HG02571 (cell line): Measurements from ENCODE around the gene CDC5L.

Experiments
- ATAC-seq: cut with Tn5 transposase; IDR thresholded peaks from one replicate; pipeline ENCODE4 v1.9.1; 2021; ENCODE audit warnings: mild to moderate bottlenecking, moderate library complexity; ENCODE audit not compliant: unreplicated experiment

Gene CDC5L

GRCh38 chr6:44410363-44410762 lies 22.9 kb downstream of the CDC5L start:
- no peak for ATAC-seq

GRCh38 chr6:44411141-44411540 lies 23.6 kb downstream of the CDC5L start:
- no peak for ATAC-seq

- ATAC-seq, result no peak
These were observed 27.9 kb downstream of the CDC5L start for GRCh38 chr6:44415449-44415848.

GRCh38 chr6:44415873-44416502 lies 28.5 kb downstream of the CDC5L start:
- ATAC-seq, result no peak

- ATAC-seq, result no peak
These were observed 35.0 kb downstream of the CDC5L start for GRCh38 chr6:44422531-44422930.

GRCh38 chr6:44423306-44423705 lies 35.8 kb downstream of the CDC5L start:
- no peak for ATAC-seq

- no peak for ATAC-seq
These were observed 38.4 kb downstream of the CDC5L start for GRCh38 chr6:44425951-44426350.

- ATAC-seq, result no peak
These were observed 41.2 kb downstream of the CDC5L start for GRCh38 chr6:44428682-44429081.

- no peak for ATAC-seq
These were observed 42.8 kb downstream of the CDC5L start for GRCh38 chr6:44430326-44430725.

GRCh38 chr6:44431118-44431725 lies 43.7 kb downstream of the CDC5L start:
- no peak for ATAC-seq

- ATAC-seq, result no peak
These were observed 44.7 kb downstream of the CDC5L start for GRCh38 chr6:44432227-44432626.

- no peak for ATAC-seq
These were observed 45.2 kb downstream of the CDC5L start for GRCh38 chr6:44432726-44433125.

GRCh38 chr6:44435500-44435899 lies 48.0 kb downstream of the CDC5L start:
- ATAC-seq, result no peak

- ATAC-seq, result no peak
These were observed 51.3 kb downstream of the CDC5L start for GRCh38 chr6:44438827-44439226.

- no peak for ATAC-seq
These were observed 52.0 kb downstream of the CDC5L start for GRCh38 chr6:44439270-44440045.

- ATAC-seq, result no peak
These were observed 53.8 kb downstream of the CDC5L start for GRCh38 chr6:44441091-44441855.

- no peak for ATAC-seq
These were observed 54.7 kb downstream of the CDC5L start for GRCh38 chr6:44442236-44442635.

- no peak for ATAC-seq
These were observed 55.4 kb downstream of the CDC5L start for GRCh38 chr6:44442833-44443444.

- ATAC-seq, result no peak
These were observed 57.3 kb downstream of the CDC5L start for GRCh38 chr6:44444853-44445252.

- ATAC-seq, result no peak
These were observed 59.3 kb downstream of the CDC5L start for GRCh38 chr6:44446626-44447300.
